Stimulated activated CD4-positive, alpha-beta T cell treated with anti-CD3 and anti-CD28 coated beads, Interleukin-4, amount 100 ng/mL, for 4 hours (primary cell): Measurements from ENCODE around the gene IGDCC3.

Source experiments
- DNase-seq, 2 experiments: peaks; one replicate each; pipeline ENCODE4 v3.0.0-alpha.2; 2020

The IGDCC3 gene

GRCh38 chr15:65285291-65286068 lies 92.3 kb downstream of the IGDCC3 start:
- DNase-seq, result no peak

- no peak for DNase-seq
Measured at GRCh38 chr15:65278480-65278879, 99.3 kb downstream of the IGDCC3 start.
